ENCODE measurements around the gene DAPK1.

Gene DAPK1

GRCh38 chr9:87703636-87704276 lies 206.1 kb downstream of the DAPK1 start:
- no peaks in the 10 kb centered on the region for H3K27me3 ChIP-seq (ENCODE audit: control insufficient read depth, low read length)
- H3K79me2 ChIP-seq (ENCODE audit: control insufficient read depth, low read length): no peaks in the 10 kb centered on the region
- no peaks in the 10 kb centered on the region for H3K4me1 ChIP-seq (ENCODE audit: control insufficient read depth, low read length)
- H3K4me2 ChIP-seq (ENCODE audit: low read length): no peak overlapping the region
- H3K9me2 ChIP-seq (replicated peaks; ENCODE audit: control insufficient read depth, low read length): no peaks in the 10 kb centered on the region
- no peaks in the 10 kb centered on the region for H3K36me3 ChIP-seq (ENCODE audit: control insufficient read depth, low read length)
- no peaks in the 10 kb centered on the region for H3K9me3 ChIP-seq (ENCODE audit: control insufficient read depth, insufficient read depth, low read length)
- H3K4me3 ChIP-seq (ENCODE audit: low read length): no peak overlapping the region
- no peaks in the 10 kb centered on the region for H4K20me1 ChIP-seq (ENCODE audit: control insufficient read depth, insufficient read depth, low read depth, low read length)
- H3K27ac ChIP-seq (ENCODE audit: low read depth, low read length): no peak overlapping the region
- TF ChIP-seq EZH2phosphoT487 (IDR thresholded peaks at IDR 0.05; ENCODE audit: borderline replicate concordance, low read length): no peak
- TF ChIP-seq CTCF (IDR thresholded peaks at IDR 0.05; ENCODE audit: low read depth, low read length, poor library complexity, severe bottlenecking): no peak
- H3F3A ChIP-seq (ENCODE audit: control insufficient read depth, insufficient read depth): no peaks in the 10 kb centered on the region

- no peak overlapping the region for H3K4me2 ChIP-seq (ENCODE audit: low read length)
- no peaks in the 10 kb centered on the region for H4K20me1 ChIP-seq (ENCODE audit: control insufficient read depth, insufficient read depth, low read depth, low read length)
- no peaks in the 10 kb centered on the region for H3K79me2 ChIP-seq (ENCODE audit: control insufficient read depth, low read length)
- no peak overlapping the region for H3K27ac ChIP-seq (ENCODE audit: low read depth, low read length)
- no peaks in the 10 kb centered on the region for H3K9me2 ChIP-seq (replicated peaks; ENCODE audit: control insufficient read depth, low read length)
- no peaks in the 10 kb centered on the region for H3K27me3 ChIP-seq (ENCODE audit: control insufficient read depth, low read length)
- TF ChIP-seq EZH2phosphoT487 (IDR thresholded peaks at IDR 0.05; ENCODE audit: borderline replicate concordance, low read length) (no peak), CTCF (IDR thresholded peaks at IDR 0.05; ENCODE audit: low read depth, low read length, poor library complexity, severe bottlenecking) (no peak)
- no peaks in the 10 kb centered on the region for H3K36me3 ChIP-seq (ENCODE audit: control insufficient read depth, low read length)
- H3F3A ChIP-seq (ENCODE audit: control insufficient read depth, insufficient read depth): no peaks in the 10 kb centered on the region
- H3K4me1 ChIP-seq (ENCODE audit: control insufficient read depth, low read length): no peaks in the 10 kb centered on the region
- no peaks in the 10 kb centered on the region for H3K9me3 ChIP-seq (ENCODE audit: control insufficient read depth, insufficient read depth, low read length)
- H3K4me3 ChIP-seq (ENCODE audit: low read length): no peak overlapping the region
Observed at GRCh38 chr9:87704342-87704741, 206.7 kb downstream of the DAPK1 start.

- H3K4me3 ChIP-seq (ENCODE audit: low read length): no peak overlapping the region
- no peaks in the 10 kb centered on the region for H3K9me3 ChIP-seq (ENCODE audit: control insufficient read depth, insufficient read depth, low read length)
- H3F3A ChIP-seq (ENCODE audit: control insufficient read depth, insufficient read depth): no peaks in the 10 kb centered on the region
- TF ChIP-seq EZH2phosphoT487 (IDR thresholded peaks at IDR 0.05; ENCODE audit: borderline replicate concordance, low read length) (no peak), CTCF (IDR thresholded peaks at IDR 0.05; ENCODE audit: low read depth, low read length, poor library complexity, severe bottlenecking) (no peak)
- no peak overlapping the region for H3K4me2 ChIP-seq (ENCODE audit: low read length)
- no peaks in the 10 kb centered on the region for H3K27me3 ChIP-seq (ENCODE audit: control insufficient read depth, low read length)
- H3K79me2 ChIP-seq (ENCODE audit: control insufficient read depth, low read length): no peaks in the 10 kb centered on the region
- H3K27ac ChIP-seq (ENCODE audit: low read depth, low read length): no peak overlapping the region
- no peaks in the 10 kb centered on the region for H4K20me1 ChIP-seq (ENCODE audit: control insufficient read depth, insufficient read depth, low read depth, low read length)
- H3K9me2 ChIP-seq (replicated peaks; ENCODE audit: control insufficient read depth, low read length): no peaks in the 10 kb centered on the region
- no peaks in the 10 kb centered on the region for H3K36me3 ChIP-seq (ENCODE audit: control insufficient read depth, low read length)
- H3K4me1 ChIP-seq (ENCODE audit: control insufficient read depth, low read length): no peaks in the 10 kb centered on the region
Observed at GRCh38 chr9:87706066-87706739, 208.5 kb downstream of the DAPK1 start.
